ENCODE results near the gene PIK3R4. TPM values are rescaled to one million over a fixed set of nuclear protein-coding genes. Genes with fewer than 3 reads are reported as not detected.
A peak's percentile ranks its signal among the peaks of the same experiment; 100 is the strongest.

PIK3R4 gene
- total RNA-seq (2014; rRNA removed) = 33.4 and 33.9 TPM in 2 replicates
- polyA plus RNA-seq (2012) = 9.8 TPM

DNA sequence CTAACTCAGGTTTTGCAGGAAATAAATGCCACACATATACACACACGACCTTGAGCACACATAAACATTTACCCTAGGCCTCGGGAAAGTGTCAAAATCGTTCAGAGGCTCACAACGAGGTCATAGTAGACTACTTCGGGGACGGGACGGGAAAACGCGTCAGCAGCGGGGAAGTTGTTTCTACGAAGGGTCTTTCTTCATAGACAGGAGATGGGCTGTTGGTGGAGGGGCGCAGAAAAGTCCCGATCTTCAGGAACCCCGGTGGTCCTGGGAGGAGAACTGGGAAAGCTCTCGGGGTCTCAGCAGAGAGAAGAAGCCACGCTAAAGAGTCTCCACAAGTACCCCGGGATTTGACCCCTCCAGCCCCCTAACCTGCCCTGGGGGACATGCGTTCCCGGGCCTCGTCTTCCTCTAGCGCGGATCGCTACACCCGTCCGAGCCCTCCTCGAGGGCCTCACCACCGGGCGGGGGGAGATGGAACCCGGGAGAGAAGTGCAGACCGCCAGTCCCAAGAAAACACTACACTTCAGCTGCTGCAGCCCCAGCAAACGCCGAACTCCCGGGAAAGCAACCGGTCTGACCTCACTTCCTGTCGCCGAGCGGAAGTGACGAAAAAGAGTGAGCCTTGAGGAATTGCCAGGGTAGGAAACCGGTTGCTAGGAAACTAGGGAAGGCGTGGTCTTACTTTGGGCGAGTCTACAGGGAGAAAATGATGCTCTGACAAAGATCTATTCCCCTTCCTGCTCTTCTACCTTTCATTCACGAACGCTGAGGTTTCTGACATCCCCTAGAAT, at the start of gene PIK3R4:
Gene PIK3R4 (minus strand): TSS at position 584 of the 794 bp plus-strand sequence. CDS start 1,611 bp downstream, outside the sequence.
- peak; percentile 98 for DNase-seq (ENCODE audit: low read depth)

DNA sequence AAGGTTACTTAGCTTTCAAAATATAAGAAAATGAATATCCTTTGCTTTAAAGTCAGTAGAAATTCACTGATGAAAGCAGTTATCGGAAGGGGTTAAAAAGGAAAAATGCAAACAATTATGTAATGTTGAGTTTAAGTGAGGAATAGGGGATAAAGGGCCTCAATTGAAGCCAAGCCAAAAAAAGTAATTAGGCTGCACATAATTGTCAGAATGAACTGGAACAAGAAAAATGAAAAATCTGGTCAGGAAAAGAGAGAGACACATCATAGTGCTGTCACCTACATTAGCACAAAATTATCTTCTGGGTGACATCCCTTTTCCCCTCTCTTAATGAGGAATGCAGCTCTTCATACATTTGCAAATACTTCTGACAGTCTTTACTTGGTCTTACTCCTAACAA, 48.8 kb upstream of the PIK3R4 start:
- DNase-seq (ENCODE audit: low read depth) = no peak

DNA sequence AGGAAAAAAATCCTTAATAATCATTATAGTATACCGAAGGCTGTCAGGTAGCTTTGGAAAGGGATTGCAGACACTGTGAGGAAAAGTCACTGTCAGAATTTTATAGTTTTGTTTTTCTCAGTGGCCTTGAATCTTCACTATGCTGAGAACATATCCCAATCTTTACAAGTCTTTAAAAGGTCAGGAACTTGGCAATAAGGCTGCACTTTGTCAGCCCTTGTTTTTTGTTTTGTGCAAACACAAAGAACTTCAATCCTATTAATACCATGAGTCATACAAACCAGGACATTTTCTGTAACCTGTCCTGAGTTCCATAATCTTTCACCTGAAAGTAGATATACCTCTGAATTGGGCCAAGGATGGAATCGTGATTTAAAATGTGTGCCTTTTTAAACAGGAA, 45.6 kb upstream of the PIK3R4 start:
- DNase-seq (ENCODE audit: low read depth) = no peak

DNA sequence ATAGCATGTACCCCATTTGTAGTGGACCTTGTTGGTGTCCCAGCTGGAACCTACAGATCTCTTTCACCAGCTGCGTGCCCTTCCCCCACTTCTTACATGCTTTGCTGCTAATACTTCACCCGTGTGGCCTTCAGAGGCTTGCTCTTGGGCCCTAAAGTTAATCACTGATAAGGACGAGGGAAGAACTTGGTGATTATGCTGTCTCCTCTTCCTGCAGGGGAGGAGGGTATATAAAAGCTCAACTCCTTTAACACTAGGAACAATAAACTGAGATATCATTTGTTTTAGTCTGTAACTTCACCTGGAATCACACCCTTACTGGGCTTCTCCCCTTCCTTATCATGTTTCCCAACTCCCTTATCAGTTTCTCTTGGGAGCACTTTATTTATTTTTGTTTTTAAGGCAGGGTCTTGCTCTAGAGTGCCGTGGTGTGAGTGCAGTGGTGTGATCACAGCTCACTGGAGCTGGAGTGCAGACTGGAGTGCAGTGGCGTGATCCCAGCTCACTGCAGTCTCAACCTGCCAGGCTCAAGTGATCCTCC, 43.2 kb upstream of the PIK3R4 start:
- DNase-seq (ENCODE audit: low read depth) = no peak

DNA sequence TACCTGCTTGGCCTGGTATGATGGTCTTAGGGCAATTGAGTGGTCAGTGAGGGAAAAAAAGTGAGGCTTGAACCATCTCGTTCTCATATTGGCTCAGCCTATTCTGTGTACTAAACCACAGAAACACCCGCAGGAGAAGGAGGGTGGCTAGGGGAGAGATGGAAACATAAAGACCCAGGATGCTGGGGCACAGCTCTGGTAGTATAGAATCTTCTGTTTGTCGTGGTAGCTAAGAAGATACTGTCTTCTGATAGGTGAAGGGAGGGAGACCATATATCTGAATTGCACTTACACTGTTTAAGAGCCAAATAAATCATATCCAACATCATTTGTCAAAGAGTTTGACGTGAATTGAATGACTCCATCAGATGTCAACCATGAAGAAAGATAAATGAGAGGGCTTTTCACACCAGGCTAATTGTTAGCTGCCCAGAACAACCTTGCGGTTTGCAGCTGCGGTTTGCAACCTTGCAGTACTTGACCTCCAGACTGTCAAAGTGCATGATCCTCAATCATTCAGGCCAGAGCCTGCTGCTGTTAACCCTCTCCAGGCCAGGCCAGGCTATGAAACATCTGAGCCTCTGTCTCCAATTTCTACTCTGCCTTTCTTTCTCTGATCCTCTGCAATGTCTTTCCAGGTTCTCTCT, 40.9 kb upstream of the PIK3R4 start:
- no peak for DNase-seq (ENCODE audit: low read depth)

DNA sequence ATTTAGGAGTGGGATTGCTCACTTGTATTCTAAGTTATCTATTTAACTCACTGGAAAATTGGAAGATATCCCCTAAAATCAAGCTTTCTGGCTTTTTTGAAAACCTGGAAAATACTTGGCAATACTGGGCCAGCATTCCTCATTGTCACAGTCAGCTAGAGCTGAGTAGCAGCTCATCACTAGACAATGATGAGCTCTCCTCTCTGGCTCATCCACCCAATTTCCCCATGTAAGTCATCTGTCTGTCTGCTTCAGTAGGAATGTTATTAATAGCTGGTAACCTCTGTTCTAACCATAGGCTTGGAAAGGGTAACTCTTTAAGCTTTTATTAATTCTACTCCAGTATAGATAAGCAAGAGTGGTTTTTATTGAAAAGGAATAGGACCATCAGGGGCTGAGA, 39.7 kb upstream of the PIK3R4 start:
- DNase-seq (ENCODE audit: low read depth) = no peak

DNA sequence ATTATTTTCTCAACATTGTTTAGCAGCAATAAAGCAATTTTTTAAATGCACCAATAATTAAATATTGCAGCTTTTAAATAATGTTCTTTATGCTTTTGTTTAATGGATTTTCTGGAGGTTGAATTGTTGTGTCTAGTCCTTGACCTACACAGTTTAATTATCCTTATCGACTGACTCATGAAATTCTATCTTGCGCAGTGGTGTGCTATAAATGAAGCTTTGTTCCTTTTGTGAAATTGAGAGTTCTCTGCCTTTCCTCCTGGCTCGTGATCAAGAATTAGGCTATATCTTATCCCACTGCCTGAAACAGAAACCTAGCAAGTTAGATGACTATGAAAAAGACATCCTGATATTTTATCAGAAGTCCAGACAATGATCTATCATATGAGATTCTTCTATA, 37.0 kb upstream of the PIK3R4 start:
- DNase-seq (ENCODE audit: low read depth) = peak; percentile 12

DNA sequence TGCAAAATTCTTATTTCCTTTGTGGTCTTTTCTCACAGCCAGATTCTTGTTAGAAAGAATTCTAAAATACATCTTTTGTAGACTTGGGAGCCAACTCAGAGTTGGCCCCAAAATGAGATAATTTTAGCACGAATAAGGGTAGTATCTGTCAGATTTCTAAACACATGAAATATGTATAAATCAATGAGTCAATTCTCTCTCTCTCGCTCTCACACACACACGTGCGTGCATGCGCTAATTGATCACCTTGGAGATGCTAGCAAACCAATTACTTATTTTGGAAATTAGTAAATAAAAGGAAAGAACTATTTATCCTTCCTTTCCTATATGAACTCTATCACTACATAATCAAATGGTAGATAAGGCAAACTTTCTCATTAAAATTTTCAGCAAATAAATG, 32.9 kb upstream of the PIK3R4 start:
- no peak for DNase-seq (ENCODE audit: low read depth)

DNA sequence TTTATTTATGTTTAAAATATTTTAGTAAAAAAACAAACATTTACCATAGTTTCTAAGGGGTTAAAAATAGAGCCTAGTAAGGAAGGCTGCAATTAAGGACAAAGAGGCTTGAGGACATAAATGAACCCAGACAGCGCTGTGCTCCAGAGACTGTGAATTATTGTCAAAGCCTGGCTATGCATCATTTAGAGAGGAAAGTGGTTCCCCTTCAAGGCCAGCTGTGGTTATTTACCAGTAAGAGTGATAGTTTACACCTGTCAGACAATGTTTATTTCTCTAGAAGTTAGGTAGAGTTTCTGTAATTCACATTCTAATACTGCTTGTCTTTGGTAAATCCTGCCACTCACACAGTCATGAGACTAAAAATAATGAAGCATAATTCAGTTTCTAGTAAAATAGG, 32.4 kb upstream of the PIK3R4 start:
- DNase-seq (ENCODE audit: low read depth) = no peak

DNA sequence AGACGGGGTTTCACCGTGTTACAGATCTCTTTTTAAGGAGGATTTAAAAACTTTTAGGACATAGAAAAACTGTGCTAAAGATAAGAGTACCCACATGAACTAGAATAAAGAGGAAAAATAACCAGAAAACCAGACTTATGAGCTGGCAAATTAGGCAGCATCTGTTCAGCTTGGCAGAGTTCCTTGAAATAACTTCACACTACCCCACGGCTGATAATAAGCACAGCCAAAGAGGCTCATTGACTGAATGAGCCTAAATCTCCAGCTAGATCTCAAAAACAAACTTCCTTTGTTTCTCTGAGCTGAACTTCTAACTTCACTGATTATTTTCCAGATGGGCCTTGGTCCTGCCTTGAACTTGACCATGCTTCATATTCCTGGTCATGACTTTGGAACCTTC, 26.7 kb upstream of the PIK3R4 start:
- peak; percentile 22 for DNase-seq (ENCODE audit: low read depth)

DNA sequence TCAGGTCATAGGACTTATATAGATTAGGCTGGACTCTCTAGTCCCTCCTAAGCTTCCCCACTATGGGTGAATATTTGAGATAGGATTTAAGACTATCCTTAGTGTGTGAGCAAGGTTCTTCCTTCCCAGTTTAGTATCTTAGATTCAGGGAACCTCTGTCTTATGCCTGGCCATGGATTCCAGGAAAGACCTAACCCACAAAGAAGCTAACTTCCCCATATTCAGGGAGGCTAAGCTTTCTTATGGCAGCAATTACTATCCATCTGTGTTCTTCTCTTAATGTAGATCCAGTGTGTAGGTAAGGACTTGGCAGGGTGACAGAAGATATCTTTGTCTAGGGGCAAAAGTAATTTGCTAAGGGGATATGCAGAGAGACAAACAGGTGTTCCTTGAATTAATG, 25.5 kb upstream of the PIK3R4 start:
- no peak for DNase-seq (ENCODE audit: low read depth)

DNA sequence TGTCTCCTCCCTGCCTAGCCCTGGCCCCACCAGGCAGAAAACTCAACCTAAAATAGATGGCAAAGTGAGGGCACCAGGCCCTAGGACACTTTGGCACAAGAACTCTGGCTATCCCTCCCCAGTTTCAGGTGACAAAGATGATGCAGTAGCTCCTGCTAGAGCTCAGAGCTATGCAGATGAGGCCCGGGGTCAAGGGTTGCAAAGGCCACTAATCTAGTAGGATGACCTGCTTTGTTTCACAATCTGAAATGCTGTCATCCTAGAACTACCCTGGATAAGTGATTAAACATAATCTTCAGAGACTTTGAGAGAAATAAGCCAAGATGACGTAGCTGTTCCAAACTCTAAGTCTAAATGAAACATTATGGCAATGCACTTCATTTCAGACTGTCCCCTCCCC, 24.0 kb upstream of the PIK3R4 start:
- no peak for DNase-seq (ENCODE audit: low read depth)

DNA sequence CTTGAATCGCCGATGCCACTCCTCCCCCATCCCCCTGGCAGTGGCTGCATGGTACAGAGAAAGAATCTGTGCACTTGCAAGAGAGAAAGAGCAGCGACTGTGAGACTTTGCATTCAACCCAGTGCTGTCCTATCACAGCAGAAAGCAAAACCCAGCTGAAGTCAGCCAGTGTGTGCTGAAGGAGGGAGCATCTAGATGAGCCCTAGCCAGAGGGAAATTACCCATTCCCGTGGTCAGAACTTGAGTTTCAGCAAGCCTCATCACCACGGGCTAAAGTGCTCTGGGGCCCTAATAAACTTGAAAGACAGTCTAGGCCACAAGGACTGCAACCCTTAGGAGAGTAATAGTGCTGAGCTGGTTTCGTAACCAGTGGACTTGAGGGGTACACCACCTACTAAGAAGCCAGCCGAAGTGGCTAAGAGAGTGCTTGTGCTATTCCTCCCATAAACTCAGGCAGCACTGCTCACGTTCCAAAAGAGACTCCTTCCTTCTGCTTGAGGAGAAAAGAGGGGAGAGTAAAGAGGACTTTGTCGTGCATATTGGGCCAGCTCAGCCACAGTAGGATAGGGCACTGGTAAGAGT, 15.2 kb upstream of the PIK3R4 start:
- DNase-seq (ENCODE audit: low read depth) = no peak

DNA sequence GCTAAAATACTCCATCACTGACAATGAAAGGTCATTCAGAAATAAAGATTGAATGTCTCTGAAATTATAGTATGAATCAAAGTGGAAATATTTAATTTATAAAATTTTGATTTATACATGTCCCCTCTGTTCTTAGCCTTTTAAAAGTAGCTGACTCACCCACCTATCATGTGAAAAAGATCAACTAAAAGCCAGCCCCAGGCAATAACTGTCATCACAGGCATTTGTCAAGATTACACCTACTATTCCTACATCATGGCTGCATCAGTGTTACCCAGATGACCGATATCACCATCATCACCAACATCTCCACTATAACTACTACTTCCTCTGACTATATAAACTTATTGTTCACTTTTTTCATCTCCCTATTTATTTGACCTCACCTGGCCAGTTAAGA, 14.3 kb upstream of the PIK3R4 start:
- DNase-seq (ENCODE audit: low read depth) = no peak

DNA sequence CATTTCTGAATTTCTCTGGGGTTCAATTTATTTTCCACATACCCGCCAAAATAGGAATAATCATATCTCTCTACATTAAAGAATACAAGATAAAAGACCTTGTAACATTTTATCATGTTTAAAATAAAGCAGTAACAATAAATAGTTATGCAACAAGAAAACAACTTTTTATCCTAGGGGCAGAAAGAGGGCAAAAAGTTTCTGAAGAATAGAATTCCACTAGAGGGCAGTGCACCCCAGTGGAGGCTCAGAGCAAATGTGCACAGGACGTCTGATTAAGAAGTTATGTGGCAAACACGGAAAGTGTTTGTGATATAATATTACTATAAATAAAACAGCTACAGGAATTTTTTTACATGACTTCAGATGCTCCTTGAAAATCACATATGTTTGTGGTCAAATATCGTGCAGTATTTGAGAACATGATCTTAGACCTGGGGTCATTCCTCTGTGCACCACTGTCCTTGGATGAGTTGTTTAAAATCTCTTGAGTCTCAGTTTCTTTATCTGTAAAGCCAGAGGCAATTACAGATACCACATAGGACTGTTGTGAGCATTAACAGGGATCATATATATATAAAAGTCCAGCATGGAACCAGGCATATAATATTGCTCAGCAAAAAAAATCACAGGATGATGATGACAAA, 13.2 kb upstream of the PIK3R4 start:
- DNase-seq (ENCODE audit: low read depth) = peak; percentile 61

DNA sequence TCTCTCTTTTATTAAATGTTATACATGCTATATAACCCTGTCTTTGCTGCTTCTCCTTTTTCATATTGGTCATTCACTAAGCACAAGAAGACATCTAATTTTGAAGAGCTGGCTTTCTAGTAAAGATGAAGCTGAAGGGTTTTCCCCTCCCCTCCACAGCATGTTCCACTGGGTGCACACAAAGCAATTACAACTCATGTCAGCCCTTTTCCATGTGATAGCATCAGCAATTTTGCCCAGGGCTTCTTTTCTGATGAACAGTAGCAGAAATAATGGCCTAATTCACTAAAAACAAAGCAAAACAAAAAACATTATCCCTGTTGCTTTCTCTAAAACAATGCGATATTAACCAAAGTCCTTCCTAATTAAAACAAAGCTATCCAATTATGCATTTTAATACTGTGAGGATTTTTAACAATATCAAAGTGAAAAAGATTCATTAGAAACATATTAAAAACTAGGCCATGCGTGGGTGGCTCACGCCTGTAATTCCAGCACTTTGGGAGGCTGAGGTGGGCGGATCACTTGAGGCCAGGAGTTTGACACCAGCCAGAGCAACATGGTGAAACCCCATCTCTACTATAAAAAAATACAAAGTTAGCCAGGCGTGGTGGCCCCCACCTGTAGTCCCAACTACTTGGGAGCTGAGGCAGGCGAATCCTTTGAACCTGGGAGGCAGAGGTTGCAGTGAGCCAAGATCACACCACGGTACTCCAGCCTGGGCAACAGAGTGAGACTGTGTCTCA, 12.2 kb upstream of the PIK3R4 start:
- no peak for DNase-seq (ENCODE audit: low read depth)

DNA sequence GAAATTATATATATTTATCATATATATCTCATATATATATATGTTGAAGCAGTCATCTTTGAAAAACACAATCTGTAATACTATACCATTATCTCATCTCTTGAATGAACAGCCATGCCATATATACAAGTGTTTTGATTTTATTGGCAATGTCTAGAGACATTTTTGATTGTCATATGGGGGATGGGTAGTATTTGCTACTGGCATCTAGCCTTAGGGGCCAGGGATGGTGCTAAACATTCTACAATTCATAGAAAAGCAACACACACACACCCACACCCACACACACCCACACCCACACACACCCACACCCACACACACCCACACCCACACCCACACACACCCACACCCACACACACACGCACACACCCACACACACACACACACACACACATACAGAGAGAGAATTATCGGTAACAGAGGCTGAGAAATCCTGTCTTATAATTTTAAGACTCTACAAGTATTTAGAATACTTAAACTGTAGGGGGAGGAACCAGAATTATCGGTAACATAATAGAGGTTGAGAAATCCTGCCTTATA, 11.1 kb upstream of the PIK3R4 start:
- no peak for DNase-seq (ENCODE audit: low read depth)

DNA sequence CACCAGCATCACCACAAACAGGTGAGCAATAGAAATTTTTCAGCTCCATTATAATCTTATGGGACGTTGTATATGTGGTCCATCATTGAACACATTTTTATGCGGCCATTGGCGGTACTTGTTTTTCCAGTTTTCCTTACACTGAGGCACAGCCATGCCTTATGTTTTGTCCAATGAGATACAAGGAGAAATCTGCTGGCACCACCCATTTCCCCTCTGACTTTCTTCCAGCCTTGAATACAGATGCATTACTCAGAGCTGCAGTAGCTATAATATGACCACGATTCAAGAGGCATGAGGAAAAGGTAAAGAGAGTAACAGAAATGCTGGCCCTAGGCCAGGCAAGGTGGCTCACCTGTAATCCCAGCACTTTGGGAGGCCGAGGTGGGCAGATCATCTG, 9.0 kb upstream of the PIK3R4 start:
- DNase-seq (ENCODE audit: low read depth) = no peak

DNA sequence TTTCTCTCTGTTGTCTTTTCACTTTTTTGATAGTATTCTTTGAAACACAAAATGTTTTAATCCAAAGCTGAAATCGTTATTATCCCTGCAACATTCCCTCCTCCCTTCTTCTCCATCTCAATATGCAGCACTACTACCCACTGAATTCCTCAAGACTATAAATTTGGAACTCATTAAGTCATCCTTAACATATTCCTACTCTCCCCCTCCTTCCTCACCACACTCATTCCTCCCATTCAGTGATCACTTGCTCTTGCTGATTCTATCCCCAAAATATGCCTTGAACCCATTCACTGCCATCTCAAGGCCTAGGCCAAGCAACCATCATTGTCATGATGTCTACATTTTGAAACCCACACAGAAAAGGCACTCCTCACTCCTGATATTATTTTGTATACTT, 2.4 kb upstream of the PIK3R4 start:
- no peak for DNase-seq (ENCODE audit: low read depth)

DNA sequence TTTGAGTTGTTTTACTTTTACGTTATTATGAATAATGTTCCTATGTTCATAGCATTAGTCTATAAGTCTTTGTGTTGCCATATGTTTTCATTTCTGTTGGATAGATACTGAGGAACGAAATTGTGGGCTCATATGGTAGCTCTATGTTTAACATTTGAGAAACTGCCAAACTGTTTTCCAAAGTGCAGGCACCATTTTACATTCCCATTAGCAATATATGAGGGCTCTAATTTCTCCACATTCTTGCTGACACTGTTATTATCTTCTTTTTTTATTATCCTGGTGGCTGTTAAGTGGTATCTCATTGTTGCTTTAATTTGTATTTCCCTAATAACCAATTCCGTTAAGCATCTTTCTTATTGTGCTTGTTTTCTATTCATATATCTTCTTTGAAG, 1.8 kb upstream of the PIK3R4 start:
- DNase-seq (ENCODE audit: low read depth) = no peak

DNA sequence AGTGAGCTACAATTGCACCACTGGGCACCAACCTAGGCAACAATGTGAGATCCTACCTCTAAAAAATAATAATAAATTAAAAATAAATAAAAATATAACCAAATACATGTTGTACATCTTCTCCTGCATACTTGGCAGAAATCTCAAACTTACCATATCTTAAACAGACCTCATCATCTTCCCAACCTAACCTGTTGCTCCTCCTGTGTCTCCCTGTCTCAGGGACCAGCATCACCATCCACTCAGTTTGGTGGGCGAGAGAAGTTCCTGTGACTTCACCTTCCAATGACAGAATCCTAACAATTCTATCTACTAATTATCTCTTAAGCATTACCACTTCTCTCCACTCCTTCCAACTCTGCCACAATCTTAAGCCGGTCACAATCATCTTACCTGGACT, 3.3 kb downstream of the PIK3R4 start:
- DNase-seq (ENCODE audit: low read depth) = no peak
